Cardiac muscle cell (in vitro differentiated cells and primary cell): Measurements from ENCODE around the gene ARMC7. TPM values are rescaled to one million over a fixed set of nuclear protein-coding genes. Genes with fewer than 3 reads are reported as not detected.
"Not testable (repeated sequence)": the region's sequence is repeated elsewhere in the genome, so short reads cannot be mapped to it uniquely, and the experiment has no call there.

Experiments
- DNase-seq, 2 donors: peaks; one replicate each; pipeline versions ENCODE4 v3.0.0 to v3.0.0-alpha.2; 2010 to 2017; ENCODE audit warnings: low read depth in 1 of 2, low spot score in 1 of 2
- H3K27ac ChIP-seq: fragments of 200-600 bp; sonication (generic); 2 replicates; pipeline ENCODE4 v1.5.1; 2016
- H3K27me3 ChIP-seq: fragments of 200-600 bp; sonication (generic); 2 replicates; pipeline ENCODE4 v1.6.0; 2016; ENCODE audit warnings: control low read depth
- H3K36me3 ChIP-seq: fragments of 200-600 bp; sonication (generic); 2 replicates; pipeline ENCODE4 v1.5.1; 2016; ENCODE audit warnings: control low read depth
- H3K4me1 ChIP-seq: fragments of 200-600 bp; sonication (generic); 2 replicates; pipeline ENCODE4 v1.8.1; 2017; ENCODE audit warnings: low read depth, mild to moderate bottlenecking, mixed run types
- H3K4me3 ChIP-seq: fragments of 200-600 bp; sonication (generic); 2 replicates; pipeline ENCODE4 v1.5.1; 2016; ENCODE audit warnings: mild to moderate bottlenecking
- H3K9me3 ChIP-seq: fragments of 200-600 bp; sonication (generic); 2 replicates; pipeline ENCODE4 v1.5.1; 2017; ENCODE audit warnings: low read depth, mild to moderate bottlenecking, control low read depth
- CTCF ChIP-seq: IDR thresholded peaks from 2 replicates; pipeline ENCODE4 v1.5.1; 2012; ENCODE audit warnings: low read depth, mild to moderate bottlenecking, low read length
- polyA plus RNA-seq: library from polyadenylated mRNA; unstranded; fragments of >200 nt; fragmentation: Nextera tagmentation; extraction: Ambion mirVana; gene quantifications from 2 replicates; pipeline ENCODE4 v1.2.1, GENCODE V29; 2016
- total RNA-seq: library from RNA; depleted of rRNA; stranded (reverse); fragments of >200 nt; gene quantifications from 2 replicates; pipeline ENCODE4 v1.2.3, GENCODE V29; 2016

The ARMC7 gene
- total and polyA plus RNA-seq, 2 experiments from 2014 or later: 6.5 to 8.8 TPM

DNA sequence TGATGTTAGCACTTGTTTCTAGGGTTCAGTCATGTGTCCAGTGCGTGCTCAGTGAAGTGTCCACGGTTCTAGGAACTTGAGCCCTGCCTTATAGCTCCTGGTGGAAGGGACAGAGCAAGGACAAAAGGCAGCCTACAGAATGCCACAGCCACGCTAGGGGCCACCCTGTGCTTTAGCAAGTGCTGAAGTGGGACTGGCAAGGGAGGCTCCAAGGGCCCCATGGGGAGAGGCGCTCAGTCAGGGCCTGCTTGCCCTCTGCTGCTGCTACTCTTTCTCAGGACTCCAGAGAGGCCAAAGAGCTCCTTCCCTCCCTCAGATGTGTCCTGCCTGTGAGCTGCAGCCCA, 15.0 kb downstream of the ARMC7 start:
- no peak for TF ChIP-seq CTCF
- Histone ChIP-seq H3K36me3 (no peaks in the 10 kb centered on the region), H3K9me3 (no peaks in the 10 kb centered on the region), H3K4me1 (no peaks in the 10 kb centered on the region), H3K27ac (no peak overlapping the region), H3K4me3 (no peak overlapping the region), H3K27me3 (no peaks in the 10 kb centered on the region)
- DNase-seq: no peak

DNA sequence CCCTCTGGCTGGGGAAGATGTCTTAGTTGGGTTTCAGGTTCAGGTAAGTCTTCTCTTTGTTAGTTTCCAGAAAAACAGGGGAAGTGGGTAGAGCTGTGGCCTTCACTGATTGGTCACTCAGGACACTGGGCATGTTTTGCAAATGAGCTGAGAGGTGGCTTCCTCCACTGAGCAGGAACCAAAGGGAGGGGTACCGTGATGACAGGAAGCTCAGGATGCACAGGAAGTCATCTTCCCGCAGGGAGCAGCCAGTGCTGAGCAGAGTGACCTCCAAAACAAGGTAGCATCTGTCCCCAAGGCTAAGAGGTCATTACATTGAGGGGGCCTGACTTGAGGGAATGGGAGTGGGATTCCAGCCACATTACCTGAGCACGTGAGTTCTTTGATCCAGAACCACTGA, 16.2 kb downstream of the ARMC7 start:
- DNase-seq: no peak
- no peaks in the 10 kb centered on the region for H3K9me3 ChIP-seq
- TF ChIP-seq CTCF: no peak
- no peaks in the 10 kb centered on the region for H3K4me1 ChIP-seq
- no peak overlapping the region for H3K27ac ChIP-seq
- no peak overlapping the region for H3K4me3 ChIP-seq
- H3K27me3 ChIP-seq: no peaks in the 10 kb centered on the region
- H3K36me3 ChIP-seq: peaks cover 3% of the 10 kb centered on the region

GRCh38 chr17:75126954-75127353, 17.2 kb downstream of the ARMC7 start:
- Histone ChIP-seq H3K27ac (no peak overlapping the region), H3K27me3 (no peaks in the 10 kb centered on the region), H3K9me3 (no peaks in the 10 kb centered on the region), H3K4me1 (no peaks in the 10 kb centered on the region), H3K36me3 (peaks cover 3% of the 10 kb centered on the region), H3K4me3 (no peak overlapping the region)
- TF ChIP-seq CTCF: no peak
- no peak for DNase-seq

DNA sequence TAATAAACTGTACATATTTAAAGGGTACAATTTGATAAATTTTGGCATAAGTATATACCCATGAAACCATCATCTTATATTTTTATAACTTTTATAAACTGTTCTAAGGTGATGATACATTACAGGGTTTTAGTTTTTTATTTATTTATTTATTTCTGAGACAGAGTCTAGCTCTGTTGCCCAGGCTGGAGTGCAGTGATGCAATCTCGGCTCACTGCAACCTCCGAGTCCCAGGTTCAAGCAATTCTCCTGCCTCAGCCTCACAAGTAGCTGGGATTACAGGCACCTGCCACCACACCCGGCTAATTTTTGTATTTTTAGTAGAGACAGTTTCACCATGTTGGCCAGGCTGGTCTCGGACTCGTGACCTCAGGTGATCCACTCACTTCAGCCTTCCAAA, 18.2 kb downstream of the ARMC7 start:
- H3K27me3 ChIP-seq, H3K4me1 ChIP-seq, H3K36me3 ChIP-seq, H3K4me3 ChIP-seq, DNase-seq, H3K9me3 ChIP-seq: not testable (repeated sequence)
- peak overlapping the region; percentile 22 for H3K27ac ChIP-seq

GRCh38 chr17:75128694-75129505, 19.1 kb downstream of the ARMC7 start:
- Histone ChIP-seq H3K4me3 (no peak overlapping the region), H3K27ac (no peak overlapping the region), H3K36me3 (peaks cover 3% of the 10 kb centered on the region), H3K27me3 (no peaks in the 10 kb centered on the region), H3K4me1 (no peaks in the 10 kb centered on the region), H3K9me3 (no peaks in the 10 kb centered on the region)
- no peak for TF ChIP-seq CTCF
- DNase-seq: no peak

DNA sequence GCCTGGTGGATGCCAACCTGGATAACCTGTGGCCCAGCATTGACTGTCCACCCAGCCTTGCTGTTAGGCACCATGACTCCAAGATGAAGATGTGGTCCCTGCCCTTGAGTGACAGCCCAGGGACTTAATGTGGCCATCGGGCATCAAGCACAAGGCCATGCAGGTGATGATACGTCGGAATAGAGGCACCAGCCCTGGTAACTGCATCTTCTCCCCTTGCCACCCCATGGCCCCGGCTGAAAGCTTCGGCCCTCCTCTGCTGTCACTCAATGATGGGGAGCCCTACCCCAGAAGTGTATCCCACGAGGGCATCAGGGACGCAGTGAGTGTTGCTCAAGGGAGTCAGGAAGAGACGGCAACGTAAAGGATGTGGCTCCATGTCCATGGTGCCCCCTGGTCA, 19.8 kb downstream of the ARMC7 start:
- H3K36me3 ChIP-seq: peaks cover 3% of the 10 kb centered on the region
- H3K27ac ChIP-seq: no peak overlapping the region
- no peak for DNase-seq
- H3K4me3 ChIP-seq: no peak overlapping the region
- no peaks in the 10 kb centered on the region for H3K4me1 ChIP-seq
- no peaks in the 10 kb centered on the region for H3K9me3 ChIP-seq
- TF ChIP-seq CTCF: no peak
- H3K27me3 ChIP-seq: no peaks in the 10 kb centered on the region
